Endothelial cell of umbilical vein (primary cell): ENCODE results near the gene SH3BP1. TPM values are rescaled to one million over a fixed set of nuclear protein-coding genes. Genes with fewer than 3 reads are reported as not detected.

ENCODE experiments used
- BruUV-seq: library from RNA; stranded (reverse); fragments of 400-500 nt; replicated peaks from 2 replicates; lab custom pipeline; 2021; lab: Mats Ljungman, UMichigan
- CTCF ChIA-PET: fragments of 300-600, 350-600 bp; sonication (Branson Sonifier 250); formaldehyde crosslinking; loops from one replicate; lab custom pipeline; 2021; ENCODE audit warnings: antibody characterized with exemption, inconsistent platforms; lab: Charles Lee
- POLR2A ChIA-PET: fragments of 300-600, 350-600 bp; sonication (Branson Sonifier 250); formaldehyde crosslinking; loops from one replicate; lab custom pipeline; 2021; ENCODE audit warnings: antibody characterized with exemption, inconsistent platforms; lab: Charles Lee
- DNase-seq: peaks from one replicate; pipeline ENCODE4 v3.0.0-alpha.2; 2011; ENCODE audit warnings: low read depth, low spot score
- FAIRE-seq: peaks from 2 replicates; lab custom pipeline; 2011; peaks lifted over from hg19 to GRCh38; lab: Jason Lieb, UNC
- H2AFZ ChIP-seq: 2 replicates; pipeline ENCODE4 v1.6.0; 2012; ENCODE audit warnings: low read depth, low read length, control low read depth, inconsistent platforms
- H3K27ac ChIP-seq: 2 replicates; pipeline ENCODE4 v1.5.1; 2011; ENCODE audit warnings: low read depth, mild to moderate bottlenecking, control low read depth, low read length, moderate library complexity; ENCODE audit not compliant: insufficient read depth
- H3K27me3 ChIP-seq, 2 experiments: 2 replicates each; pipeline versions ENCODE4 v1.6.0 to v1.6.1; 2011; ENCODE audit warnings: low read length in 2 of 2, mixed read lengths in 1 of 2; ENCODE audit not compliant: control insufficient read depth in 2 of 2, insufficient read depth in 2 of 2
- H3K36me3 ChIP-seq, 2 experiments: 2 replicates in 1 of 2; 3 replicates in 1 of 2; pipeline ENCODE4 v1.5.1; 2011; ENCODE audit warnings: low read length in 2 of 2, mild to moderate bottlenecking in 1 of 2, moderate library complexity in 1 of 2; ENCODE audit not compliant: control insufficient read depth in 2 of 2, insufficient read depth in 2 of 2; ENCODE audit errors: extremely low read depth in 1 of 2
- H3K4me1 ChIP-seq: 3 replicates; pipeline ENCODE4 v1.5.1; 2011; ENCODE audit warnings: mild to moderate bottlenecking, low read length; ENCODE audit not compliant: control insufficient read depth, insufficient read depth; ENCODE audit errors: extremely low read depth
- H3K4me2 ChIP-seq: 2 replicates; pipeline ENCODE4 v1.6.1; 2011; ENCODE audit warnings: low read length, control low read depth, mixed read lengths; ENCODE audit not compliant: insufficient read depth
- H3K4me3 ChIP-seq, 3 experiments: fragments of 200-600 bp in 1 of 3; sonication (generic), shearing (Covaris generic) in 1 of 3; replicated peaks in 1 of 3; 2 replicates each; pipeline ENCODE4 v1.5.1; 2011 to 2016; ENCODE audit warnings: control low read depth in 3 of 3, low read length in 3 of 3, mild to moderate bottlenecking in 2 of 3, inconsistent platforms in 1 of 3, low read depth in 1 of 3, moderate library complexity in 1 of 3; ENCODE audit not compliant: insufficient read depth in 1 of 3
- H3K79me2 ChIP-seq: 2 replicates; pipeline ENCODE4 v1.6.0; 2012; ENCODE audit warnings: low read length, inconsistent platforms; ENCODE audit not compliant: control insufficient read depth, insufficient read depth
- H3K9ac ChIP-seq: replicated peaks from 2 replicates; pipeline ENCODE3; 2011; ENCODE audit warnings: low read length, control low read depth; ENCODE audit not compliant: insufficient read depth; ENCODE audit errors: extremely low read depth
- H3K9me1 ChIP-seq: replicated peaks from 3 replicates; pipeline ENCODE4 v1.6.0; 2011; ENCODE audit warnings: mild to moderate bottlenecking, low read length; ENCODE audit not compliant: control insufficient read depth, insufficient read depth; ENCODE audit errors: extremely low read depth
- H3K9me3 ChIP-seq: replicated peaks from 2 replicates; pipeline ENCODE4 v1.5.1; 2012; ENCODE audit warnings: low read length, inconsistent platforms; ENCODE audit not compliant: control insufficient read depth, insufficient read depth
- H4K20me1 ChIP-seq: replicated peaks from 2 replicates; pipeline ENCODE3; 2011; ENCODE audit warnings: mild to moderate bottlenecking, low read length; ENCODE audit not compliant: control insufficient read depth, insufficient read depth; ENCODE audit errors: extremely low read depth
- CTCF ChIP-seq, 2 donors: IDR thresholded peaks; 1 replicate in 1 of 2; 2 replicates in 1 of 2; pipeline ENCODE4 v1.5.1; 2011; ENCODE audit warnings: low read length in 2 of 2, mild to moderate bottlenecking in 2 of 2, moderate library complexity in 2 of 2, control low read depth in 1 of 2, inconsistent platforms in 1 of 2, low read depth in 1 of 2; ENCODE audit not compliant: insufficient read depth in 1 of 2; ENCODE audit errors: extremely low read depth in 1 of 2
- EZH2 ChIP-seq: IDR thresholded peaks from 2 replicates; pipeline ENCODE4 v1.6.1; 2012; ENCODE audit warnings: borderline replicate concordance, low read depth, mild to moderate bottlenecking, moderate library complexity, low read length, inconsistent platforms; ENCODE audit not compliant: severe bottlenecking
- JUN ChIP-seq: IDR thresholded peaks from 2 replicates; pipeline ENCODE4 v1.6.1; 2011; ENCODE audit warnings: borderline replicate concordance, low read depth; ENCODE audit not compliant: insufficient read length, insufficient read depth
- MAX ChIP-seq: IDR thresholded peaks from 2 replicates; pipeline ENCODE4 v1.6.1; 2011; ENCODE audit not compliant: insufficient read depth, insufficient read length
- MYC ChIP-seq: IDR thresholded peaks from one replicate; pipeline ENCODE4 v1.6.1; 2011; ENCODE audit warnings: mild to moderate bottlenecking, low read depth, low read length
- POLR2A ChIP-seq: IDR thresholded peaks from 2 replicates; pipeline ENCODE4 v1.6.1; 2012; ENCODE audit warnings: low read depth, mild to moderate bottlenecking, control low read depth, low read length
- POLR2AphosphoS5 ChIP-seq: IDR thresholded peaks from 2 replicates; pipeline ENCODE4 v1.6.1; 2012; ENCODE audit warnings: low read depth, mild to moderate bottlenecking, control low read depth, low read length, moderate library complexity; ENCODE audit not compliant: insufficient read depth
- dilution Hi-C: fragments of 300-500 bp; cut with MboI; formaldehyde crosslinking; loops from one replicate; pipeline ENCODE4 v1.15.0; 2019; ENCODE audit warnings: low sequenced_read_pairs; ENCODE audit not compliant: extremely low pct_ligation_motif_present
- intact Hi-C: fragments of 100-400 bp; cut with micrococcal nuclease; formaldehyde crosslinking; loops from one replicate; pipeline ENCODE4 v1.10.0; 2022
- polyA plus RNA-seq, 4 experiments: library from polyadenylated mRNA; depleted of rRNA in 3 of 4; stranded (reverse) in 3 of 4; unstranded in 1 of 4; fragments of >200 nt; gene quantifications; 2 replicates each; pipeline versions ENCODE4 v1.2.1 to v1.2.3, GENCODE V29; 2011 to 2012; ENCODE audit warnings: missing spikeins in 1 of 4
- total RNA-seq: library from RNA; stranded (reverse); gene quantifications from 2 replicates; pipeline ENCODE4 v1.2.3, GENCODE V29; 2021

Gene SH3BP1
- total and polyA plus RNA-seq, 2 donors (not counting 3 experiments of a cell fraction or from before 2014, with no cell fraction given), result 2.3 to 4.3 TPM

- Histone ChIP-seq H3K4me2 (no peak overlapping the region), H3K4me1 (peaks cover 9% of the 10 kb centered on the region), H3K9me3 (no peaks in the 10 kb centered on the region), H3K27me3 (no peaks in the 10 kb centered on the region), H4K20me1 (no peaks in the 10 kb centered on the region), H3K9ac (no peak overlapping the region), H3K27ac (no peak overlapping the region), H3K9me1 (no peaks in the 10 kb centered on the region), H3K36me3 (peaks cover 3 to 5% of the 10 kb centered on the region in 2 experiments), H3K4me3 (no peak overlapping the region), H2AFZ (no peak overlapping the region), H3K79me2 (peaks cover 28% of the 10 kb centered on the region)
- CTCF ChIA-PET, result interaction anchor here (4.0 kb wide), 1 partner anchor 31 kb away, joined by 70 read pairs; no protein-coding TSS in a partner anchor
- no peak for FAIRE-seq
- DNase-seq, result no peak
- no peak for TF ChIP-seq CTCF (IDR thresholded peaks at IDR 0.05; ENCODE audit: extremely low read depth in 1 of 2, insufficient read depth in 1 of 2, low read depth in 1 of 2, low read length in 2 of 2)
- TF ChIP-seq POLR2A, result no peak
- no peak for TF ChIP-seq POLR2AphosphoS5
- no peak for TF ChIP-seq MAX
- no peak for TF ChIP-seq MYC
- TF ChIP-seq JUN, result no peak
- no peak for TF ChIP-seq EZH2
- dilution Hi-C loops, result no loop called here
- intact Hi-C loops, result no loop called here
- no TSS peak for BruUV-seq
- POLR2A ChIA-PET, result no interaction called here
Measured at GRCh38 chr22:37674248-37674647, 34.8 kb downstream of the SH3BP1 start.
